ENCODE results near the gene NINL.

The NINL gene

DNA sequence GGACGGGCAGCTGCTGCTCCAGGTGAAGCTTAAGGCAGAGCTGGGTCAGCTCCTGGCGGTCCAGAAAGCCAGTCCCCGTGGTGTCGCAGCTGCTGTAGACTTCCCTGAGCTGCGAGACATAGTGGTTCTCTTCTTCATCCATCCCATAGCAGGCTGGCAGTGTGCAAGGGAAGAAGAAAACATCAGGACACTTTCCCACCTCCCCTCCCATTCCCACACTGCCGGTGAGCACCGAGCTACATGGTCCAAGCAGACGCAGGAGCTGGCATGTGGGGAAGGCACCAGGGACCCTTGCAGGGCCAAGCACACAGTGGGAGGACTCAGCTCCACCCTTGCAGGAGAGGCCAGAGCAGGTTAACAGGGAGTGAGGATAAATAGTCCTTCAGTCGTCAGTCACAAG is 58.9 kb downstream of the NINL start:
- DNase-seq (ENCODE audit: low read depth), result no peak
- in situ Hi-C loops (cut with HindIII; ENCODE audit: low sequenced_read_pairs), result no loop called here
- TF ChIP-seq, protein P1, sequence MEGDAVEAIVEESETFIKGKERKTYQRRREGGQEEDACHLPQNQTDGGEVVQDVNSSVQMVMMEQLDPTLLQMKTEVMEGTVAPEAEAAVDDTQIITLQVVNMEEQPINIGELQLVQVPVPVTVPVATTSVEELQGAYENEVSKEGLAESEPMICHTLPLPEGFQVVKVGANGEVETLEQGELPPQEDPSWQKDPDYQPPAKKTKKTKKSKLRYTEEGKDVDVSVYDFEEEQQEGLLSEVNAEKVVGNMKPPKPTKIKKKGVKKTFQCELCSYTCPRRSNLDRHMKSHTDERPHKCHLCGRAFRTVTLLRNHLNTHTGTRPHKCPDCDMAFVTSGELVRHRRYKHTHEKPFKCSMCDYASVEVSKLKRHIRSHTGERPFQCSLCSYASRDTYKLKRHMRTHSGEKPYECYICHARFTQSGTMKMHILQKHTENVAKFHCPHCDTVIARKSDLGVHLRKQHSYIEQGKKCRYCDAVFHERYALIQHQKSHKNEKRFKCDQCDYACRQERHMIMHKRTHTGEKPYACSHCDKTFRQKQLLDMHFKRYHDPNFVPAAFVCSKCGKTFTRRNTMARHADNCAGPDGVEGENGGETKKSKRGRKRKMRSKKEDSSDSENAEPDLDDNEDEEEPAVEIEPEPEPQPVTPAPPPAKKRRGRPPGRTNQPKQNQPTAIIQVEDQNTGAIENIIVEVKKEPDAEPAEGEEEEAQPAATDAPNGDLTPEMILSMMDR (IDR thresholded peaks at IDR 0.05; ENCODE audit: low read depth, low read length, missing control alignments), result no peak
- no peak overlapping the region for H3K4me3 ChIP-seq (ENCODE audit: low read depth, low read length)

DNA sequence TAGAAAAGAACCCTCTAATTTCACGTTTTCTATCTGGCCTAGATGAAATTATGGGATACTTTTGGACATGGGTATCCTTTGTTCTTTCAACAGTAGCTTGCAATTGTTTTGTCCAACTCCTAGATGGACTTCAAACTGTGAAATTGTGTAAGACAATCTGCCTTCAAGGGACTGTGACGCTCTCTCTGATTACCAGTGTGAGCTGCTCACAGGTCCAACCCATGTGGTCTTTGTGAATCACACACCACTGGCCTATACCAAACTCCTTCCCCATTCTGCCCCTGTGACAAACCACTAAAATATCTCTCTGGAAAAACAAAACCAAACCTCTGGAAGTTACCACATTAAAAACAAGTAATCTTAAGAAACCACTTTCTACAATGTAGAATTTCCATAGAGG is 59.5 kb downstream of the NINL start:
- in situ Hi-C loops (cut with HindIII; ENCODE audit: low sequenced_read_pairs), result no loop called here
- TF ChIP-seq, protein P1 (IDR thresholded peaks at IDR 0.05; ENCODE audit: low read depth, low read length, missing control alignments), result no peak
- no peak overlapping the region for H3K4me3 ChIP-seq (ENCODE audit: low read depth, low read length)
- DNase-seq (ENCODE audit: low read depth), result peak; percentile 98

DNA sequence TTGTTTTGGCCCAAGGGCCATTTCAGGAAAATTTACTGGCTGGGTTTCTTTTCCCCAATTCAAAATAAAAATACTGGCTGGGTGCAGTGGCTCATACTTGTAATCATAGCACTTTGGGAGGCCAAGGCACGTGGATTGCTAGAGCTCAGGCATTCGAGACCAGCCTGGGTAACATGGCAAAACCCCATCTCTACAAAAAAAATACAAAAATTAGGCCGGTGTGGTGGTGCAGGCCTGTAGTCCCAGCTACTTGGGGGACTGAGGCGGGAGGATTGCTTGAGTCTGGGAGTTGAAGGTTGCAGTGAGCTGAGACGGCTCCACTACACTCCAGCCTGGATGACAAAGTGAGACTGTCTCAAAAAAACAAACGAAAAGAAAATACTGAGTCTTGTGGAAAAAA is 60.0 kb downstream of the NINL start:
- in situ Hi-C loops (cut with HindIII; ENCODE audit: low sequenced_read_pairs), result no loop called here
- no peak for DNase-seq (ENCODE audit: low read depth)
- TF ChIP-seq, protein P1 (IDR thresholded peaks at IDR 0.05; ENCODE audit: low read depth, low read length, missing control alignments), result no peak
- H3K4me3 ChIP-seq (ENCODE audit: low read depth, low read length), result no peak overlapping the region

DNA sequence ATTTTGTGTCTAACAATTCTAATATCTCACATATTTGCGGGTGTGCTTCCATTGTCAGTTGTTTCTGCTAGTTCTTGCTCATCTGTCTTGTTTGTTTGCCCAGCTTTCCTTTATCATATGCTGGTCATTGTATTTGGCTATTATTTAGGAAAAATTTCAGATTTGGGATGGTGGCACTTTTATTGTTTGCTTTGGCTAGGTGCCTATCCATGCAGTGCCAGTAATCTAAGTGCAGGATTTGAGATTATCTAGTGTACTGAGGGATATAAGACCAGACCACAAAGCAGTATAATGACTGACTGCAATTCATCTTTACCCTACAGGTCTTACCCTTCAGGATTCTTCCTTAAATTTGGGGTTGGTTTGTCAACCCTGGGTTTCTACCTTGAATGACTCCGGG is 63.9 kb downstream of the NINL start:
- TF ChIP-seq, protein P1 (IDR thresholded peaks at IDR 0.05; ENCODE audit: low read depth, low read length, missing control alignments), result no peak
- no peak overlapping the region for H3K4me3 ChIP-seq (ENCODE audit: low read depth, low read length)
- no peak for DNase-seq (ENCODE audit: low read depth)
- in situ Hi-C loops (cut with HindIII; ENCODE audit: low sequenced_read_pairs), result no loop called here

GRCh38 chr20:25517124-25517523 is 68.2 kb downstream of the NINL start:
- TF ChIP-seq, protein P1 (IDR thresholded peaks at IDR 0.05; ENCODE audit: low read depth, low read length, missing control alignments), result no peak
- in situ Hi-C loops (cut with HindIII; ENCODE audit: low sequenced_read_pairs), result no loop called here
- DNase-seq (ENCODE audit: low read depth), result no peak
- H3K4me3 ChIP-seq (ENCODE audit: low read depth, low read length), result no peak overlapping the region

DNA sequence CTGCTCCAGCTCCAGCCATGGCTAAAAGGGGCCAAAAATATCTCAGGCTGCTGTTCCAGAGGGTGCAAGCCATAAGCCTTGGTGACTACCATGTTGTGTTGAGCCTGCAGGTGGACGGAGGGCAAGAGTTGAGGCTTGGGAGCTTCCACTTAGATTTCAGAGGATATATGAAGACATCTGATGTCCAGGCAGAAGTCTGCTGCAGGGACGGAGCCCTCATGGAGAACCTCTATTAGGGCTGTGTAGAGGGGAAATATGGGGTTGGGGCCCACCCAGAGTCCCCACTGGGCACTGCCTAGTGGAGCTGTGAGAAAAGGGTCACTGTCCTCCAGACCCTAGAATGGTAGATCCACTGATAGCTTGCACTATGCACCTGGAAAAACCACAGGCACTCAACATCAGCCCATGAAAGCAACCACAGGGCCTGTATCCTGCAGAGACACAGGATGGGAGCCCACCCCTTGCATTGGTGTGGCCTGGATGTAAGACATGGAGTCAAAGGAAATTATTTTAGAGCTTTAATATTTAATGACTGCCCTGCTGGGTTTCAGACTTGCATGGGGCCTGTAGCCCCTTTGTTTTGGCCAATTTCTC is 70.5 kb downstream of the NINL start:
- in situ Hi-C loops (cut with HindIII; ENCODE audit: low sequenced_read_pairs), result no loop called here
- H3K4me3 ChIP-seq (ENCODE audit: low read depth, low read length), result no peak overlapping the region
- TF ChIP-seq, protein P1 (IDR thresholded peaks at IDR 0.05; ENCODE audit: low read depth, low read length, missing control alignments), result no peak
- no peak for DNase-seq (ENCODE audit: low read depth)
